Fibroblast of villous mesenchyme (primary cell): ENCODE measurements around the gene SCYGR8. TPM values are rescaled to one million over a fixed set of nuclear protein-coding genes. Genes with fewer than 3 reads are reported as not detected.

Source experiments
- DNase-seq: peaks from one replicate; pipeline ENCODE4 v3.0.0-alpha.2; 2010; ENCODE audit warnings: low read depth
- H3K4me3 ChIP-seq: 2 replicates; pipeline ENCODE4 v1.5.1; 2011; ENCODE audit warnings: low read depth, mild to moderate bottlenecking, low read length
- CTCF ChIP-seq: IDR thresholded peaks from 2 replicates; pipeline ENCODE4 v1.5.1; 2012; ENCODE audit warnings: low read depth, mild to moderate bottlenecking, low read length; ENCODE audit not compliant: insufficient read depth
- total RNA-seq: library from RNA; depleted of rRNA; stranded (reverse); fragments of >200 nt; gene quantifications from 2 replicates; pipeline ENCODE4 v1.2.3, GENCODE V29; 2012

Gene SCYGR8
- total RNA-seq, result not detected in 2 replicates

GRCh38 chr2:227745594-227745993 lies at the start of gene SCYGR8:
TSS of gene SCYGR8 (plus strand) at chr2:227745894. CDS start at chr2:227745894, 0 bp downstream.
- no peak within 1 kb of the TSS for H3K4me3 ChIP-seq
- no peak for TF ChIP-seq CTCF
- DNase-seq, result no peak

GRCh38 chr2:227696990-227697679 lies 48.6 kb upstream of the SCYGR8 start:
- no peak for TF ChIP-seq CTCF

GRCh38 chr2:227701556-227701955 lies 44.1 kb upstream of the SCYGR8 start:
- no peak overlapping the region for H3K4me3 ChIP-seq
- no peak for TF ChIP-seq CTCF
- no peak for DNase-seq

More at GRCh38 chr2:227696990-227697679, 48.6 kb upstream of the SCYGR8 start:
- no peak overlapping the region for H3K4me3 ChIP-seq
- peak; percentile 7 for DNase-seq

- peak; percentile 65 for DNase-seq
- no peak for TF ChIP-seq CTCF
- H3K4me3 ChIP-seq, result no peak overlapping the region
Observed at GRCh38 chr2:227703280-227703732, 42.4 kb upstream of the SCYGR8 start.

GRCh38 chr2:227703961-227704360 lies 41.7 kb upstream of the SCYGR8 start:
- no peak for TF ChIP-seq CTCF
- peak; percentile 24 for DNase-seq
- no peak overlapping the region for H3K4me3 ChIP-seq

- no peak overlapping the region for H3K4me3 ChIP-seq
- no peak for DNase-seq
- TF ChIP-seq CTCF, result no peak
Observed at GRCh38 chr2:227706859-227707258, 38.8 kb upstream of the SCYGR8 start.

GRCh38 chr2:227707390-227707789 lies 38.3 kb upstream of the SCYGR8 start:
- H3K4me3 ChIP-seq, result no peak overlapping the region
- no peak for TF ChIP-seq CTCF
- no peak for DNase-seq
